ENCODE data around the gene TNPO2.
A peak's percentile ranks its signal among the peaks of the same experiment; 100 is the strongest.

The TNPO2 gene

DNA sequence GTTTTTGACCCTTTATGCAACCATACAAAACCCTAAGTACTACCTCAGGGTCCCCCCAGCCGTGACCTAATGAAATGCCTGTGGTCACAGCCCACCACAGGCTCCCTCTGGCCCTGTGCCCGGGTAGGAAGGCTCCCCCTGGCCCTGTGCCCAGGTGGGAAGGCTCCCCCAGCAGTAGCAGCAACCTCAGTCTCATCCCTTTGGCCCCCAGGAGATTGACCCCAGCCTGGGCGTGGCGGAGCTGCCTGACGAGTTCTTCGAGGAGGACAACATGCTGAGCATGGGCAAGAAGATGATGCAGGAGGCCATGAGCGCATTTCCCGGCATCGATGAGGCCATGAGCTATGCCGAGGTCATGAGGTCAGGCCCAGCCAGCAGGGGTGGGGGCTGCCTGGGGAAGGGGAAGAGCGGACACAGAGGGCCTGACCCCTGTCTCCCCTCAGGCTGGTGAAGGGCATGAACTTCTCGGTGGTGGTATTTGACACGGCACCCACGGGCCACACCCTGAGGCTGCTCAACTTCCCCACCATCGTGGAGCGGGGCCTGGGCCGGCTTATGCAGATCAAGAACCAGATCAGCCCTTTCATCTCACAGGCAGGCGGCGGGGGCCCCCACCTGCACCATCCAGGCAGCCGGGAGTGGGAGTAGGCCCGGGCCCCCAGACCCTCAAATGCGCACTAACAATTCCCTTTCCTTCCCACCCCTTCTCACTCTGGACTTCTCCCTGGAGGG lies 21.6 kb upstream of the TNPO2 start:
- H3K27me3 ChIP-seq (ENCODE audit: insufficient read depth, low read length, poor library complexity, severe bottlenecking): no peaks in the 10 kb centered on the region
- H3K79me2 ChIP-seq (ENCODE audit: insufficient read depth, low read length): no peaks in the 10 kb centered on the region
- H3K9me3 ChIP-seq (ENCODE audit: insufficient read depth, low read depth, low read length): peaks cover 3% of the 10 kb centered on the region; the same call in 1 of the 2 replicates
- no peak overlapping the region for H3K9ac ChIP-seq (ENCODE audit: low read depth, low read length, poor library complexity, severe bottlenecking)
- no peaks in the 10 kb centered on the region for H3K9me2 ChIP-seq (replicated peaks; ENCODE audit: low read depth, low read length)
- peaks cover 6% of the 10 kb centered on the region; the same call in 1 of the 2 replicates for H3K36me3 ChIP-seq (ENCODE audit: insufficient read depth, low read length)
- H4K20me1 ChIP-seq (ENCODE audit: insufficient read depth, low read length, poor library complexity, severe bottlenecking): no peaks in the 10 kb centered on the region
- no peak overlapping the region for H2AFZ ChIP-seq (ENCODE audit: low read length)
- H3K4me2 ChIP-seq (ENCODE audit: low read depth, low read length, poor library complexity, severe bottlenecking): no peak overlapping the region
- TF ChIP-seq, protein P1, sequence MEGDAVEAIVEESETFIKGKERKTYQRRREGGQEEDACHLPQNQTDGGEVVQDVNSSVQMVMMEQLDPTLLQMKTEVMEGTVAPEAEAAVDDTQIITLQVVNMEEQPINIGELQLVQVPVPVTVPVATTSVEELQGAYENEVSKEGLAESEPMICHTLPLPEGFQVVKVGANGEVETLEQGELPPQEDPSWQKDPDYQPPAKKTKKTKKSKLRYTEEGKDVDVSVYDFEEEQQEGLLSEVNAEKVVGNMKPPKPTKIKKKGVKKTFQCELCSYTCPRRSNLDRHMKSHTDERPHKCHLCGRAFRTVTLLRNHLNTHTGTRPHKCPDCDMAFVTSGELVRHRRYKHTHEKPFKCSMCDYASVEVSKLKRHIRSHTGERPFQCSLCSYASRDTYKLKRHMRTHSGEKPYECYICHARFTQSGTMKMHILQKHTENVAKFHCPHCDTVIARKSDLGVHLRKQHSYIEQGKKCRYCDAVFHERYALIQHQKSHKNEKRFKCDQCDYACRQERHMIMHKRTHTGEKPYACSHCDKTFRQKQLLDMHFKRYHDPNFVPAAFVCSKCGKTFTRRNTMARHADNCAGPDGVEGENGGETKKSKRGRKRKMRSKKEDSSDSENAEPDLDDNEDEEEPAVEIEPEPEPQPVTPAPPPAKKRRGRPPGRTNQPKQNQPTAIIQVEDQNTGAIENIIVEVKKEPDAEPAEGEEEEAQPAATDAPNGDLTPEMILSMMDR (conservative IDR thresholded peaks at IDR 0.05; ENCODE audit: low read length): no peak
- TF ChIP-seq EZH2phosphoT487 (IDR thresholded peaks at IDR 0.05; ENCODE audit: borderline replicate concordance): no peak
- no peak overlapping the region for H3K4me3 ChIP-seq (ENCODE audit: low read length, poor library complexity, severe bottlenecking)
- no peaks in the 10 kb centered on the region for H3F3A ChIP-seq (ENCODE audit: low read depth)
- no peaks in the 10 kb centered on the region for H3K4me1 ChIP-seq (ENCODE audit: insufficient read depth, low read length, poor library complexity, severe bottlenecking)

DNA sequence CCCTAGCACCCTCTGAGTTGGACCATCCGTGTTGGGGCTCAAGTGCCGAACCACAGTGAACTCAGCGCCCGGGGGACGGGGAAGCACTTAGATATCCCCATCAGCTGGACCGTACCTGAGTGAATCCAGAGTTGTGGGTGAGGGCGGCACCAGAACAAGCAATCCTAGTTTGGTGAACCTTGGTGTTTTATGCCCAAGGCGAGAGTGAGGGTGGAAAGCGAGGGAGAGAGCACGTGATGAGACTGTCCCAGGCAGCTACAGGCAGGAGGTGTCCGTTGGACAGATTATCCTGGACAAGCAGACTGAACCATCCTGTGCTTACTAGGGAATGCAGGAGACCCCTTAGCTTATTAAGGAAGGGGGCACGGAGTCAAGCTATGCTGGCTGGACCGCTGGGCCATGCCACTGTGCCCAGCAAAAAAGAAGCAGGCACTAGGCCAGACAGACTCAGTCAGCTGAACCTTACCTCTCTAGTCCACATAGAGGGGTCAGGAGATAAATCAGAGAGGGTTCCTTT lies 14.2 kb upstream of the TNPO2 start:
- TF ChIP-seq, protein P1 (conservative IDR thresholded peaks at IDR 0.05; ENCODE audit: low read length): no peak
- no peak for TF ChIP-seq EZH2phosphoT487 (IDR thresholded peaks at IDR 0.05; ENCODE audit: borderline replicate concordance)
- Histone ChIP-seq H3K9me2 (replicated peaks; ENCODE audit: low read depth, low read length) (no peaks in the 10 kb centered on the region), H2AFZ (ENCODE audit: low read length) (peak overlapping the region; percentile 96; the same call in 1 of the 2 replicates), H3K27me3 (ENCODE audit: insufficient read depth, low read length, poor library complexity, severe bottlenecking) (peaks cover 6% of the 10 kb centered on the region), H3K4me1 (ENCODE audit: insufficient read depth, low read length, poor library complexity, severe bottlenecking) (peaks cover 21% of the 10 kb centered on the region), H3K79me2 (ENCODE audit: insufficient read depth, low read length) (peaks cover 39% of the 10 kb centered on the region), H3K4me3 (ENCODE audit: low read length, poor library complexity, severe bottlenecking) (peak overlapping the region; percentile 89), H3F3A (ENCODE audit: low read depth) (no peaks in the 10 kb centered on the region), H3K4me2 (ENCODE audit: low read depth, low read length, poor library complexity, severe bottlenecking) (peak overlapping the region; percentile 100), H4K20me1 (ENCODE audit: insufficient read depth, low read length, poor library complexity, severe bottlenecking) (peaks cover 15% of the 10 kb centered on the region), H3K9me3 (ENCODE audit: insufficient read depth, low read depth, low read length) (no peaks in the 10 kb centered on the region), H3K9ac (ENCODE audit: low read depth, low read length, poor library complexity, severe bottlenecking) (peak overlapping the region; percentile 84), H3K36me3 (ENCODE audit: insufficient read depth, low read length) (no peaks in the 10 kb centered on the region)

DNA sequence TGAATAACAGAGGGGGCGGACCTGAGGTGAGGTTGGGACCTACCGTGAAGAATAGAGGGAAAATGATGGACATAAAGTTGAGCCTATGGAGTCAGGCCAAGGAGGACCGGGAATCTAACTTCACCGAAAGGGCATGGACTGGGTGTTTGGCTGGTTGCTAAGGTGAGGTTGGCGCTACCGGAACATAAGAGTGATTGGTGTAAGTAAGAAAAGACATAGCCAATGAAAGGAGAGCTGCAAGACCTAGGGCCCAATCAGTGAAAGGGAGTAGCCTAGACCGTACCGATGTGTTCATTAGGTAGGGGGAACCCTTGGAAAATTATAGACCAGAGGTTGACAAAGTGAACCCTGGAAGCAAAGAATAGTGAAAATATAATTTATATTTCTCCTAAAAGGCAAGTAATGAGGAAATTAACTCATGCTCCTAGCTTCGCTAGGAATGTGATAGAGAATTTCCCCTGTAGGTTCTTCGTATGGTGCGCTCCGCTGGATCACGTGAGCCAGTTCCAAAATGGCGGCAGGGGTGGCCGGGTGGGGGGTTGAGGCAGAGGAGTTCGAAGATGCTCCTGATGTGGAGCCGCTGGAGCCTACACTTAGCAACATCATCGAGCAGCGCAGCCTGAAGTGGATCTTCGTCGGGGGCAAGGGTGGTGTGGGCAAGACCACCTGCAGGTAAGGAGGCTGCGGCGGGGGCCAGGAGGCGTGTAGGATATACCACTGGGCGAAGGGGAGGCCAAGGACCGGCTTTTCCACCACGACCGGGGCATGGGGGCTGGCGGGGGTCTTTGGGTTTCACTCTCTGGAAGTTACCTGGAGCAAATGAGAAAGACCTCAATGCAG lies 13.5 kb upstream of the TNPO2 start, which contains the start of gene GET3:
Gene GET3, plus strand, starts transcription at position 503 of the 840 bp plus-strand sequence. Its CDS starts 9 bp downstream, at position 512.
- H3F3A ChIP-seq (ENCODE audit: low read depth): no peaks in the 10 kb centered on the region
- TF ChIP-seq, protein P1 (conservative IDR thresholded peaks at IDR 0.05; ENCODE audit: low read length): no peak
- TF ChIP-seq EZH2phosphoT487 (IDR thresholded peaks at IDR 0.05; ENCODE audit: borderline replicate concordance): no peak
- H3K4me3 ChIP-seq (ENCODE audit: low read length, poor library complexity, severe bottlenecking): peak within 1 kb of the TSS; percentile 89
- peaks cover 6% of the 10 kb centered on the region for H3K27me3 ChIP-seq (ENCODE audit: insufficient read depth, low read length, poor library complexity, severe bottlenecking)
- no peaks in the 10 kb centered on the region for H3K9me3 ChIP-seq (ENCODE audit: insufficient read depth, low read depth, low read length)
- H3K4me1 ChIP-seq (ENCODE audit: insufficient read depth, low read length, poor library complexity, severe bottlenecking): peaks cover 26% of the 10 kb centered on the region
- peak within 1 kb of the TSS; percentile 100 for H3K4me2 ChIP-seq (ENCODE audit: low read depth, low read length, poor library complexity, severe bottlenecking)
- H2AFZ ChIP-seq (ENCODE audit: low read length): peak within 1 kb of the TSS; percentile 96
- no peaks in the 10 kb centered on the region for H3K36me3 ChIP-seq (ENCODE audit: insufficient read depth, low read length)
- peaks cover 46% of the 10 kb centered on the region for H3K79me2 ChIP-seq (ENCODE audit: insufficient read depth, low read length)
- peaks cover 21% of the 10 kb centered on the region for H4K20me1 ChIP-seq (ENCODE audit: insufficient read depth, low read length, poor library complexity, severe bottlenecking)
- H3K9me2 ChIP-seq (replicated peaks; ENCODE audit: low read depth, low read length): no peaks in the 10 kb centered on the region
- peak within 1 kb of the TSS; percentile 84 for H3K9ac ChIP-seq (ENCODE audit: low read depth, low read length, poor library complexity, severe bottlenecking)
